Loucy (cell line): ENCODE data around the gene ABCC3.

Experiments
- H2AFZ ChIP-seq: fragments of 200-600 bp; sonication (generic); 2 replicates; pipeline ENCODE4 v1.6.0; 2016; ENCODE audit warnings: antibody characterized with exemption, mild to moderate bottlenecking, low read length, moderate library complexity
- H3F3A ChIP-seq: fragments of 200-600 bp; 2 replicates; pipeline ENCODE4 v1.6.0; 2016; ENCODE audit warnings: antibody characterized with exemption, low read depth, mild to moderate bottlenecking
- H3K27me3 ChIP-seq: fragments of 200-600 bp; sonication (generic); 2 replicates; pipeline ENCODE4 v1.6.1; 2014; ENCODE audit warnings: low read length, mild to moderate bottlenecking; ENCODE audit not compliant: insufficient read depth, poor library complexity, severe bottlenecking
- H3K36me3 ChIP-seq: fragments of 200-600 bp; sonication (generic); 2 replicates; pipeline ENCODE4 v1.6.1; 2016; ENCODE audit warnings: low read length; ENCODE audit not compliant: insufficient read depth
- H3K4me1 ChIP-seq: fragments of 200-600 bp; sonication (generic); 2 replicates; pipeline ENCODE4 v1.5.1; 2014; ENCODE audit warnings: low read length, mild to moderate bottlenecking; ENCODE audit not compliant: insufficient read depth, poor library complexity, severe bottlenecking
- H3K4me2 ChIP-seq: fragments of 200-600 bp; sonication (generic); 2 replicates; pipeline ENCODE4 v1.6.0; 2014; ENCODE audit warnings: antibody characterized with exemption, low read length, low read depth, mild to moderate bottlenecking; ENCODE audit not compliant: poor library complexity, severe bottlenecking
- H3K4me3 ChIP-seq: fragments of 200-600 bp; sonication (generic); 2 replicates; pipeline ENCODE4 v1.5.1; 2014; ENCODE audit warnings: low read length, mild to moderate bottlenecking, mixed read lengths; ENCODE audit not compliant: poor library complexity, severe bottlenecking
- H3K79me2 ChIP-seq: fragments of 200-600 bp; sonication (generic); 2 replicates; pipeline ENCODE4 v1.6.1; 2014; ENCODE audit warnings: low read length; ENCODE audit not compliant: insufficient read depth
- H3K9ac ChIP-seq: fragments of 200-600 bp; sonication (generic); 2 replicates; pipeline ENCODE4 v1.6.0; 2014; ENCODE audit warnings: mild to moderate bottlenecking, low read depth, low read length, moderate library complexity; ENCODE audit not compliant: poor library complexity, severe bottlenecking
- H3K9me2 ChIP-seq: fragments of 200-600 bp; sonication (generic); replicated peaks from 2 replicates; pipeline ENCODE4 v1.6.1; 2016; ENCODE audit warnings: low read depth, low read length, mixed read lengths
- H3K9me3 ChIP-seq: fragments of 200-600 bp; sonication (generic); 2 replicates; pipeline ENCODE4 v1.6.1; 2014; ENCODE audit warnings: mild to moderate bottlenecking, antibody characterized with exemption, low read length, low read depth; ENCODE audit not compliant: insufficient read depth
- H4K20me1 ChIP-seq: fragments of 200-600 bp; sonication (generic); 2 replicates; pipeline ENCODE4 v1.6.0; 2014; ENCODE audit warnings: antibody characterized with exemption, low read length, mild to moderate bottlenecking; ENCODE audit not compliant: insufficient read depth, poor library complexity, severe bottlenecking
- EZH2phosphoT487 ChIP-seq: fragments of 200-600 bp; IDR thresholded peaks from 2 replicates; pipeline ENCODE4 v1.6.1; 2018; ENCODE audit warnings: antibody characterized with exemption, mild to moderate bottlenecking, moderate library complexity, borderline replicate concordance
- TF ChIP-seq, protein P1 (sequence below): fragments of 200-600 bp; sonication (generic); conservative IDR thresholded peaks from 2 replicates; pipeline ENCODE4 v1.5.1; 2014; ENCODE audit warnings: mild to moderate bottlenecking, antibody characterized with exemption, low read length

Gene ABCC3

DNA sequence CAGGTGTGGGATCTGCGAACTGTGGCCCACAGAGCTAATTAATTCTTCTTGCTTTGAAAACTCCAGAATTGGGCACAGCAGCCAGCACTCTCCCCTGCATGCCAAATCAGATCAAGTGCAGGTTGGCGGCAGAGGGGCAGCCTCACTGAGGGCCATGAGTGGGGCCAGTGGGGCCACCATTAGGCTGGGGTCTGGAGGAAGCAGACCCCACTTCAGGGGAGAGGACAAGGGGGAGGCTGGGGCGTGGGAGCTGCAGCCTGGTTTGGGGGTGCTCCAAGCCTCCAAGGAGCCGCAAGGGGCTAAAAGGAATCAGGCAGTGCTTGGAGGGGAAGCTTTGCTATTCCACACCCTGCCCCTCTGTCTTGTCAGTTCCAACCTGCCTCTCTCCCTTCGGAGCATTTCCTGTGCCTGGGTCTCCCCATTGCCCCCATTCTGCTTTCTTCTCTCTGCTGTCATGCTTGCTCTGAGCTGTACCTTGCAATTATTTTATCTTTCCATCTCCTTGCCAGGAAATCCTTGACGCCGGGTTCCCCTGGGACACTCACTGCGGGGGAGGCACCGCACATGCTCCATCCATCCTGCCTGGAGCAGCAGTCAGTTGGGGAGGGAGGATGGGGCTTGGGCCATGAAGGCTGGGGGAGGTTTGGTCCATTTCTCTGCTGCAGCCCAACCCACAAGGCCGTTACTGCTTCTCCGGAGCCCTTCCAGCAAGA lies 3.3 kb upstream of the ABCC3 start:
- H3K4me2 ChIP-seq: no peak overlapping the region
- H3K9ac ChIP-seq: no peak overlapping the region
- no peak overlapping the region for H3K4me3 ChIP-seq
- no peaks in the 10 kb centered on the region for H3K9me2 ChIP-seq
- peaks cover 11% of the 10 kb centered on the region for H3K4me1 ChIP-seq
- TF ChIP-seq, protein P1, sequence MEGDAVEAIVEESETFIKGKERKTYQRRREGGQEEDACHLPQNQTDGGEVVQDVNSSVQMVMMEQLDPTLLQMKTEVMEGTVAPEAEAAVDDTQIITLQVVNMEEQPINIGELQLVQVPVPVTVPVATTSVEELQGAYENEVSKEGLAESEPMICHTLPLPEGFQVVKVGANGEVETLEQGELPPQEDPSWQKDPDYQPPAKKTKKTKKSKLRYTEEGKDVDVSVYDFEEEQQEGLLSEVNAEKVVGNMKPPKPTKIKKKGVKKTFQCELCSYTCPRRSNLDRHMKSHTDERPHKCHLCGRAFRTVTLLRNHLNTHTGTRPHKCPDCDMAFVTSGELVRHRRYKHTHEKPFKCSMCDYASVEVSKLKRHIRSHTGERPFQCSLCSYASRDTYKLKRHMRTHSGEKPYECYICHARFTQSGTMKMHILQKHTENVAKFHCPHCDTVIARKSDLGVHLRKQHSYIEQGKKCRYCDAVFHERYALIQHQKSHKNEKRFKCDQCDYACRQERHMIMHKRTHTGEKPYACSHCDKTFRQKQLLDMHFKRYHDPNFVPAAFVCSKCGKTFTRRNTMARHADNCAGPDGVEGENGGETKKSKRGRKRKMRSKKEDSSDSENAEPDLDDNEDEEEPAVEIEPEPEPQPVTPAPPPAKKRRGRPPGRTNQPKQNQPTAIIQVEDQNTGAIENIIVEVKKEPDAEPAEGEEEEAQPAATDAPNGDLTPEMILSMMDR: no peak
- TF ChIP-seq EZH2phosphoT487: no peak
- no peak overlapping the region for H2AFZ ChIP-seq
- H3F3A ChIP-seq: no peaks in the 10 kb centered on the region
- H3K27me3 ChIP-seq: no peaks in the 10 kb centered on the region
- H3K79me2 ChIP-seq: no peaks in the 10 kb centered on the region
- no peaks in the 10 kb centered on the region for H3K9me3 ChIP-seq
- no peaks in the 10 kb centered on the region for H4K20me1 ChIP-seq
- H3K36me3 ChIP-seq: no peaks in the 10 kb centered on the region

DNA sequence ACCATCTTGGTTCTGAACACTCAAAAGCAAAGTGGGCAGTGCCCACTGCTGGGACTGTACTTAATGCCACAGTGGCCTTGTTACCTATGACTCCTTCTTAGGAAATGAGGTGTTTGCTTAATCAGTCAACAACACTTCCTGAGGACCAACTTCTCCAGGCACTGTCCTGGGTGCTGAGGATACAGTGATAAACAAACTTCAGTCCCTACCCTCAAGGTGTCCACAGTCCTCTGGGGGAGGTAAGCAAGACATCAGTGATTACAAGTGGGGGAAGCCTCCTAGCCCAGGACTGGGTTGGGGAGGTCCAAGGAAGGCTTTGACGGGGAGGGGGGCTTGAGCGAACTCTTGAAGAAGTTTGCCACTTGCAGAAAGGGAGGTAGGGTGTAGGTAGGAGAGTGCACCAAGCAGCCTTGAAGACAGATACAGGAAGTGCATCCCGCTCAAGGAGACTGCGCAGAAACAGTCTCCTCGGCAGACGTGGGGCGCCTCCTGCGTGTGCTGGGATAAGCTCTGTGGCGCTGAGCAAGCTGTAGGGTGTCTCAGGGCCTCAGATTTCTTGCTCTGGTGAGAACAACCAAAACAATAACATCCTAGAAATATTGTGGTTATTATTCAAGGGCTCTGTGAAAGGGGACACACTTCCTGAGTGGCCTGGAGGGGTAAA lies 2.6 kb upstream of the ABCC3 start:
- Histone ChIP-seq H2AFZ (no peak overlapping the region), H3F3A (no peaks in the 10 kb centered on the region), H4K20me1 (no peaks in the 10 kb centered on the region), H3K9me3 (no peaks in the 10 kb centered on the region), H3K27me3 (no peaks in the 10 kb centered on the region), H3K4me1 (peaks cover 11% of the 10 kb centered on the region), H3K4me3 (no peak overlapping the region), H3K9ac (no peak overlapping the region), H3K36me3 (no peaks in the 10 kb centered on the region), H3K79me2 (no peaks in the 10 kb centered on the region), H3K4me2 (no peak overlapping the region), H3K9me2 (no peaks in the 10 kb centered on the region)
- no peak for TF ChIP-seq EZH2phosphoT487
- TF ChIP-seq, protein P1: no peak

DNA sequence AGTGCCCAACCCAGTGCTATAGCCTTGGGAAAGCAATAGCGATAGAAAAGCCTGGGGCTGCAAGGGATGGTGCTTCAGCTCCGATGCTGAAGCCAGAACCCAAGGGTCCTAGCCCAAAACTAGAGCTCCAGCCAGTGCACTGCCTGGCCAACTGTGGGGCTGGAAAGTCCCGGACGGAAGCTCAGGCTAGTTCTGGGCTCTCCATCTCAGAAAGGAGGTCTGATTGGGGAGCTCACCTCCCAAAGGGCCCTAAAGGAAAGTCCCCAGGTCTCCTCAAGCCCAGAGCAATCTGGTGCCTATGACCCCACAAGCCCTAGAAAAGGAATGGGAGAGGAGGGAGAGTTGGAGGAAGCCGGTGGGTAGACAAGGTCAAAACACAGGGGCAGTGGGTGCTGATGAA lies 2.0 kb upstream of the ABCC3 start:
- no peaks in the 10 kb centered on the region for H3K9me2 ChIP-seq
- peaks cover 8% of the 10 kb centered on the region for H3K4me1 ChIP-seq
- H4K20me1 ChIP-seq: no peaks in the 10 kb centered on the region
- H3K27me3 ChIP-seq: no peaks in the 10 kb centered on the region
- H3K4me2 ChIP-seq: no peak overlapping the region
- H2AFZ ChIP-seq: no peak overlapping the region
- H3K9me3 ChIP-seq: no peaks in the 10 kb centered on the region
- no peaks in the 10 kb centered on the region for H3K79me2 ChIP-seq
- TF ChIP-seq, protein P1: no peak
- TF ChIP-seq EZH2phosphoT487: no peak
- H3K4me3 ChIP-seq: no peak overlapping the region
- H3K9ac ChIP-seq: no peak overlapping the region
- H3F3A ChIP-seq: no peaks in the 10 kb centered on the region
- no peaks in the 10 kb centered on the region for H3K36me3 ChIP-seq
